GM19239 (cell line): ENCODE results near the gene DOK6.
"Not testable (repeated sequence)": the region's sequence is repeated elsewhere in the genome, so short reads cannot be mapped to it uniquely, and the experiment has no call there.

Source experiments
- DNase-seq: peaks from one replicate; pipeline ENCODE4 v3.0.0; 2011; ENCODE audit warnings: low spot score; ENCODE audit not compliant: insufficient read length
- FAIRE-seq: peaks from 2 replicates; lab custom pipeline; 2011; peaks lifted over from hg19 to GRCh38; lab: Jason Lieb, UNC

The DOK6 gene

GRCh38 chr18:69400253-69400975 is at the start of gene DOK6:
Gene DOK6 (plus strand): TSS chr18:69400888.
- FAIRE-seq (no peak), DNase-seq (no peak)

GRCh38 chr18:69353023-69353422 is 47.7 kb upstream of the DOK6 start:
- DNase-seq (no peak), FAIRE-seq (no peak)

- no peak for FAIRE-seq
- no peak for DNase-seq
Measured at GRCh38 chr18:69357590-69357989, 43.1 kb upstream of the DOK6 start.

GRCh38 chr18:69358212-69358895 is 42.3 kb upstream of the DOK6 start:
- no peak for FAIRE-seq
- DNase-seq: no peak

- not testable (repeated sequence) for DNase-seq, FAIRE-seq
Measured at GRCh38 chr18:69359768-69360167, 40.9 kb upstream of the DOK6 start.

- DNase-seq (no peak), FAIRE-seq (no peak)
Measured at GRCh38 chr18:69364930-69365329, 35.8 kb upstream of the DOK6 start.

- DNase-seq (no peak), FAIRE-seq (no peak)
Measured at GRCh38 chr18:69365658-69366057, 35.0 kb upstream of the DOK6 start.

- DNase-seq (no peak), FAIRE-seq (no peak)
Measured at GRCh38 chr18:69367104-69367503, 33.6 kb upstream of the DOK6 start.

- no peak for FAIRE-seq
- no peak for DNase-seq
Measured at GRCh38 chr18:69371729-69372128, 29.0 kb upstream of the DOK6 start.

- DNase-seq: no peak
- FAIRE-seq: no peak
Measured at GRCh38 chr18:69380324-69380723, 20.4 kb upstream of the DOK6 start.

GRCh38 chr18:69383186-69383585 is 17.5 kb upstream of the DOK6 start:
- DNase-seq (no peak), FAIRE-seq (no peak)

- FAIRE-seq (no peak), DNase-seq (no peak)
Measured at GRCh38 chr18:69387186-69387585, 13.5 kb upstream of the DOK6 start.

GRCh38 chr18:69388222-69388621 is 12.5 kb upstream of the DOK6 start:
- DNase-seq: no peak
- FAIRE-seq: no peak

GRCh38 chr18:69397096-69397495 is 3.6 kb upstream of the DOK6 start:
- no peak for FAIRE-seq

GRCh38 chr18:69399253-69399652 is 1.4 kb upstream of the DOK6 start:
- no peak for DNase-seq
- no peak for FAIRE-seq

More at GRCh38 chr18:69397096-69397495, 3.6 kb upstream of the DOK6 start:
- DNase-seq: no peak

GRCh38 chr18:69400976-69401225 is 213 bp downstream of the DOK6 start:
- FAIRE-seq: no peak
- peak; percentile 13 for DNase-seq

- FAIRE-seq (no peak), DNase-seq (peak; percentile 13)
Measured at GRCh38 chr18:69401226-69401971, 711 bp downstream of the DOK6 start.

- no peak for FAIRE-seq
Measured at GRCh38 chr18:69401972-69402532, 1.4 kb downstream of the DOK6 start.

GRCh38 chr18:69402533-69402989 is 1.9 kb downstream of the DOK6 start:
- no peak for DNase-seq
- FAIRE-seq: no peak

More at GRCh38 chr18:69401972-69402532, 1.4 kb downstream of the DOK6 start:
- no peak for DNase-seq

- DNase-seq (no peak), FAIRE-seq (no peak)
Measured at GRCh38 chr18:69408522-69408921, 7.8 kb downstream of the DOK6 start.

- DNase-seq (no peak), FAIRE-seq (no peak)
Measured at GRCh38 chr18:69411199-69411598, 10.5 kb downstream of the DOK6 start.
